Measurements from ENCODE around the gene PDE9A. TPM values are rescaled to one million over a fixed set of nuclear protein-coding genes. Genes with fewer than 3 reads are reported as not detected.

Gene PDE9A
- polyA plus RNA-seq, 2 of the 4 experiments (the other 2 are of a cell fraction): 1.3 to 3.1 TPM

- no peak for TF ChIP-seq POLR2AphosphoS2 (conservative IDR thresholded peaks at IDR 0.05; ENCODE audit: low read length)
- no peak for TF ChIP-seq ZNF302 (CRISPR knock-in tag; IDR thresholded peaks at IDR 0.05)
- no peak for TF ChIP-seq RARB (CRISPR knock-in tag; IDR thresholded peaks at IDR 0.05)
- no peak for TF ChIP-seq HOXA7 (CRISPR knock-in tag; IDR thresholded peaks at IDR 0.05)
- TF ChIP-seq MYC (IDR thresholded peaks at IDR 0.05; ENCODE audit: borderline replicate concordance, low read length): no peak
These were observed 29.2 kb upstream of the PDE9A start (continued) for GRCh38 chr21:42624095-42624790.

GRCh38 chr21:42624936-42625335 lies 28.5 kb upstream of the PDE9A start:
- no peak overlapping the region; a peak in 1 of 6 replicates for H3K27ac ChIP-seq
- DNase-seq (ENCODE audit: low read depth in 1 of 2, low spot score in 1 of 2) (no peak), FAIRE-seq (no peak), ATAC-seq (no peak)
- no peak overlapping the region for H3K4me3 ChIP-seq
- 77% methylated on average over 6 of the region's 6 CpGs for WGBS (ENCODE audit: missing lambda C conversion rate)
- TF ChIP-seq SMC3 (IDR thresholded peaks at IDR 0.05): no peak
- TF ChIP-seq NR3C1 (IDR thresholded peaks at IDR 0.05): no peak
- no peak for TF ChIP-seq HDAC2 (IDR thresholded peaks at IDR 0.05)
- no peak for TF ChIP-seq ELK1 (IDR thresholded peaks at IDR 0.05; ENCODE audit: low read depth, low read length)
- no peak for TF ChIP-seq ATOH8 (CRISPR knock-in tag; IDR thresholded peaks at IDR 0.05; ENCODE audit: low read depth)
- TF ChIP-seq CBX8 (IDR thresholded peaks at IDR 0.05): no peak
- TF ChIP-seq EHF (CRISPR knock-in tag; IDR thresholded peaks at IDR 0.05): no peak
- no peak for TF ChIP-seq ZNF302 (CRISPR knock-in tag; IDR thresholded peaks at IDR 0.05)
- no peak for TF ChIP-seq FOXS1 (CRISPR knock-in tag; IDR thresholded peaks at IDR 0.05)
- TF ChIP-seq BCL3 (IDR thresholded peaks at IDR 0.05): no peak
- TF ChIP-seq FOSB (CRISPR knock-in tag; IDR thresholded peaks at IDR 0.05): no peak
- no peak for TF ChIP-seq HOXB13 (CRISPR knock-in tag; IDR thresholded peaks at IDR 0.05; ENCODE audit: low read depth)
- no peak for TF ChIP-seq TFCP2L1 (CRISPR knock-in tag; IDR thresholded peaks at IDR 0.05)
- TF ChIP-seq NPAS2 (CRISPR knock-in tag; IDR thresholded peaks at IDR 0.05; ENCODE audit: borderline replicate concordance): no peak
- no peak for TF ChIP-seq POLR2A (IDR thresholded peaks at IDR 0.05; ENCODE audit: low read length)
- no peak for TF ChIP-seq E2F6 (IDR thresholded peaks at IDR 0.05; ENCODE audit: borderline replicate concordance, low read depth)
- POLR2A ChIA-PET: no interaction called here
- H3K4me2 ChIP-seq: peak overlapping the region; percentile 44
- no peaks in the 10 kb centered on the region for H3K9me3 ChIP-seq
- CTCF ChIA-PET: interaction anchor here (0.7 kb wide), 1 partner anchor 27 kb away, joined by 3 read pairs; no protein-coding TSS in a partner anchor
- peaks cover 9% of the 10 kb centered on the region; the same call in 1 of the 3 replicates for H3K4me1 ChIP-seq

- TF ChIP-seq ATOH8 (CRISPR knock-in tag; IDR thresholded peaks at IDR 0.05; ENCODE audit: low read depth): no peak
- ChIA-PET CTCF (no interaction called here), POLR2A (no interaction called here)
- peaks cover 9% of the 10 kb centered on the region; the same call in 1 of the 3 replicates for H3K4me1 ChIP-seq
- WGBS (ENCODE audit: missing lambda C conversion rate): 84% methylated on average over 13 of the region's 14 CpGs
- no peak overlapping the region for H3K4me3 ChIP-seq
- FAIRE-seq: no peak
- H3K4me2 ChIP-seq: no peak overlapping the region
- H3K27ac ChIP-seq: no peak overlapping the region
- ATAC-seq: no peak
- no peak for DNase-seq (ENCODE audit: low read depth in 1 of 2, low spot score in 1 of 2)
- H3K9me3 ChIP-seq: no peaks in the 10 kb centered on the region
These were observed 27.2 kb upstream of the PDE9A start for GRCh38 chr21:42626171-42626570.

All from A549 (cell line).